Stimulated activated CD4-positive, alpha-beta T cell treated with anti-CD3 and anti-CD28 coated beads, Interleukin-2, amount 100 ng/mL, for 48 hours (primary cell): Measurements from ENCODE around the gene KCNK13.
A peak's percentile ranks its signal among the peaks of the same experiment; 100 is the strongest.
"Not testable (repeated sequence)": the region's sequence is repeated elsewhere in the genome, so short reads cannot be mapped to it uniquely, and the experiment has no call there.

ENCODE experiments used
- DNase-seq, 2 donors: peaks; one replicate each; pipeline ENCODE4 v3.0.0-alpha.2; 2020

KCNK13 gene

GRCh38 chr14:90061685-90062126 lies at the start of gene KCNK13:
KCNK13 (plus strand) TSS chr14:90061994; CDS start chr14:90062206, 212 bp downstream.
- no peak for DNase-seq

GRCh38 chr14:90017371-90017770 lies 44.4 kb upstream of the KCNK13 start:
- no peak for DNase-seq

- DNase-seq = no peak
These were observed 41.8 kb upstream of the KCNK13 start for GRCh38 chr14:90019824-90020523.

GRCh38 chr14:90023176-90023896 lies 38.5 kb upstream of the KCNK13 start:
- DNase-seq = no peak

DNA sequence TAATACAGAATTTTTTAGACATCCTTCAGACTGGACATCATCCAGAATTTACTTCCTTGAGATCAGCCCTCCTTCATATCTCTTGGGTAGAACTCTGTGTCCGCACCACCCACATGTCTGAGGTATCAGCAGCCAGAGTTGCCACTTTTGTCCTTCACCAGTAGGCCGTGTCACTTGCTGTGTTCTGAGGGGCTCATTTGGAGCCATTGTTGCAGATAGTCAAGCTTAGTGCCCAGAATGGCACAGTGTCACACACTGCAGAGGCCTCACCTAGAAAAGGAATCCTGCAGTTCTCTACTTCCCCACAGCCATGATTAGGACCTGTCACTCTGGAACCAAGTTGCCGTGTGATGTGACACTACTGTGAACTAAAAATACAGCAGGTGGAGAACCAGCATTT lies 36.9 kb upstream of the KCNK13 start:
- DNase-seq = no peak

- not testable (repeated sequence) for DNase-seq
These were observed 35.2 kb upstream of the KCNK13 start for GRCh38 chr14:90026608-90027007.

DNA sequence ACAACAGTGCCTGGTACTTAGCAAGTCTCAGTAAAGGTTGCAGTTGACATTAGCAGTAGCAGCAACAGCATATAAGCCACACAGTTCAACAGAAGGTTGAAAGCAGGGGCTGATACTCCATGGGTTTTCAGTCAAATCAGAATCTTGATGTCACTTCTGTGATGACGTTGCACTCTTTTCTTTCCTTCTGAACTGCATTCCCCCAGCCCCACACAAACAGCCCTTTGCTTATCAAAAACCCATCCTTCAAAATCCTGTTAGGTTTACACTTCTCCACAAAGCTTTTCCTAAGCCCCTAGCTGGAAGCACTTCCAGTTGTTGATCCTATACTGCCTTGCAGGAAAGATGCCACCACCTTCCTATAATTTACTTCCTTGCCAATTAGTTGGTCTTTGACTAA lies 34.0 kb upstream of the KCNK13 start:
- no peak for DNase-seq

DNA sequence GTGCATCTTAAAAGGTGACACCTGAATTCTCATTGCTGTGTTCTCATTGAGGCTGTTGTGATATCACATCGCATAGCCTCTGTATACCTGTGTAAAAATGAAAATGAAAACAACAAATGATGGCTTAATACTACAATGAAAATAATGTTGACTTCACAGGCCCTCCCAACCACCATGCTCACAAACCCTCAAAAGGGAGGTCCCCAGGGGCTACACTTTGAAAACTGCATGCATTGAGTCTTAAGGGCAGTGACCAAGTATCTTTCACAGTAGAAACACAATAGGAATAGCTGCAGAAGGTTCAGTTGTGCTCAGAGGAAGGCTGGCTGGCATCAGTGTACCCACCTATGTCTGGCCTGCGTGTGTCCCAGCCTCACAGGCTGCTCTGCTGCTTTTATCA lies 27.6 kb upstream of the KCNK13 start:
- DNase-seq = no peak

DNA sequence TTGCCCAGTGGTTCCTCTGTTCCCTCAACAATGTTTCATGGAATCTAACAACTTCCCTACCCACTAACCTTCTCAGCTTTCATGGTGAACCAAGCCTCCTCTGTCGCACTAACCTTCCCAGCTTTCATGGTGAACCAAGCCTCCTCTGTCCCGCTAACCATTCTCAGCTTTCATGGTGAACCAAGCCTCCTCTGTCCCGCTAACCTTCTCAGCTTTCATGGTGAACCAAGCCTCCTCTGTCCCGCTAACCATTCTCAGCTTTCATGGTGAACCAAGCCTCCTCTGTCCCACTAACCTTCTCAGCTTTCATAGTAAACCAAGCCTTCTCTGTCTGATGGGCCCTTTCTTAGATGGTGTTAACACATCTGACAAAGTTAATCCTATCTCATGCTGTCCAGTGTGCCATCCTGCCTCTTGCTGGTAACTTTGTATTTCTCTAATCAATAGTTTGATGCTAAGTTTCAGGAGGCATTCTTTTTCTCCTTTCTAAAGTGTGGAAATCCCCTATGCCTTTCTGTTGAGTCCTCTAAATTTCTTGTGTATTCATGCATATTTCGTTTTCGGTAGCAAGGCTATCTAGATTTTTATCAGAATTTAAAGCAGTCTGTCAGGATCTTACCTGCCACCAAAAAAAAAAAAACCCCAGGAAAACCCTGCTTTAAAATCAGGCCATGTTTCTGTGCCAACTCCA lies 26.8 kb upstream of the KCNK13 start:
- DNase-seq = no peak

- no peak for DNase-seq
These were observed 22.4 kb upstream of the KCNK13 start for GRCh38 chr14:90039253-90040010.

DNA sequence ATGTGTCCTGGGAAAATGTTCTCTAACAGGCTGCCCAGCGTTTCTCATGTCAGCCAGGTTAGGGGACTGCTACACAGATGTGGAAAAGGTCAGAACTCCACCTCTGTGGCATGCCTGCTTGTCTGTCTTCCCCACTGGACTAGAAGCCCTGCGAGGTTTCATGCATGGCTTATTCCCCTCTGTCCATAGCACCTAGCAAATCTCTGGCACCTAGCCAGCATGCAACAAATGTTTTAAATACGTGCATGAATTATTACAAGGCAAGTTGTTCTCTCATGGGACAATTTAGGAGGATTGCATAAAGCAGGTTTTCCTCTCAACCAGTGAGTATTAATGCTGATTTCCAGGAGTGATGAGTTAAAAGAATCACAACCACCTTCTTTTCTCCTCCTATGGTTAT lies 21.4 kb upstream of the KCNK13 start:
- DNase-seq = no peak

DNA sequence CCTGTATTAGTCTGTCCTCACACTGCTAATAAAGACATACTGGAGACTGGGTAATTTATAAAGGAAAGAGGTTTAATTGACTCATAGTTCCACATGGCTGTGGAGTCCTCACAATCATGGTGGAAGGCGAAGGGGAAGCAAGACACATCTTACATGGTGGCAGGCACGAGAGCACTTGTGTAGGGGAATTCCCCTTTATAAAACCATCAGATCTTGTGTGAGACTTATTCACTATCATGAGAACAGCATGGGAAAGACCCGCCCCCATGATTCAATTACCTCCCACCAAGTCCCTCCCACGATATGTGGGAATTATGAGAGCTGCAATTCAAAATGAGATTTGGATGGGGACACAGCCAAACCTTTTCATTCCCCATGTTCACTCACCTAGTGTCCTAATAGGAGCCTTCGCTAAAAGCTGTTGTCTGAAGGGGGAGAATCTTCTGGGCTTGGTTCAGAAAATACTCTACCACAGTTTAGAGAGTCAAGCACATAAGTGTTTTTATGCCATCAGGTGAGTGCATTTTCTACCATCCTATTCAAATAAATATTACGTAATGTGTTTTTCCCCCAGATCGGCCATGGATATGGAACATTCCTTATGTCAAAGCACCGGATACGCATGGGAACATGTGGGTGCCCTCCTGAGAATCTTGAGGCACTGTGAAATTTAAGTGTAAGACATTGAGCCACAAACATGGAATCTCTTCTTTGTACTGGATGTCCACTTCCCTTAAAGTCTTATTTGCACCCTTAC lies 19.1 kb upstream of the KCNK13 start:
- no peak for DNase-seq

GRCh38 chr14:90045616-90046015 lies 16.2 kb upstream of the KCNK13 start:
- DNase-seq = no peak

DNA sequence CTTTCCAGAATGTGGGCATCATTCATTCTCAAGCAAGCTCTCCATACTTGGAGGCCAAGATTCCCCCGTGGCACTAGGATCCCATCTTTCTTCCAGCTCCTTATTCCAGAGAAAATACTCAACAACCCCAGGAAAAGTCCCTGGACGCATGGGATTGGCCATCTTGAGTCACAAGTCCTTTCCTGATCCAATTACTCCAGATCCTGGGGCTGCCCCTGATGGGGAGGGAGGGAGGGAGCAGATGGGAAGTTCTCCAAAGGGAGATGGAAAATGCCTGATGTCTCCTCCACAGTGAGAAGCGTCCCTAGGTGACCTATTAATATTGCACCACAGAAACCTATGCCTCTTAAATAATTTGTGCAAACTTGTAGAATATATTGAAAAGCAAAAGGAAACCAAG lies 12.4 kb upstream of the KCNK13 start:
- no peak for DNase-seq

DNA sequence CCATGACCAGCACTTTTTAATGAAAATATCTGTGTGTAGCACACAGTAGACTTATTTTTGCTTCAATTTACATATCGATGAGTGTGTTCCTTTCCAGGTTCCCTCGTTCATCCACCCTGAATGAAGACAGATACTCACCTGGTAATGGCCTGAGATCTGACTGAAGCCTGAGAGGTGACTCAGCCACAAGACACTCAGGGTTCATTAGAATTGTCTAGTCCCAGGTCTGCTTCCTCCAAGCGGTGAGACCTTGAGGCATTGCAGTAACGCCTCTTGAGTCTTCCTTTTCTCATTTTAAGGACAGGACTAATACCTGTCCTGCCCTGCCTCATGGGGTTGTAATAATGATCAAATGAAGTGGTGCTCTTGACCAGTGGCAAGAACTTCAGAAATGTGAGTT lies 11.5 kb upstream of the KCNK13 start:
- no peak for DNase-seq

DNA sequence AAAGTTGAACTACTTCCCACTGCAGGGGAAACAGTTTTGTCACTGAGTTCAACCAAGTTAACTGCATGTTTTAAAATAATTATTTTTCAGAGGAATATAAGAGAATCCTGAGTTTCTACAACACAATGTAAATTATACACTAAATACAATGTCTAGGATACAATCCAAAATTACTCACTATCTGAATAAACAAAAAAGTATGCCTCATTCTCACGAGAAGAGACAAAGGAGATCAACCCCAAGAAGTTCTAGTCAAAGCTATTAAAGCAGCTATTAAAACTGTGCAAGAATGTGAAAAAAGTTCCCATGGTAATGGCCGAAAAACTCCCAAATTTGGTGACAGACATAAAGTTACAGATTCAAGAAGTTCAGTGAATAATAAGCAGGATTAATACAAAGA lies 8.8 kb upstream of the KCNK13 start:
- DNase-seq = no peak

- DNase-seq = no peak
These were observed 7.0 kb upstream of the KCNK13 start for GRCh38 chr14:90054803-90055202.

DNA sequence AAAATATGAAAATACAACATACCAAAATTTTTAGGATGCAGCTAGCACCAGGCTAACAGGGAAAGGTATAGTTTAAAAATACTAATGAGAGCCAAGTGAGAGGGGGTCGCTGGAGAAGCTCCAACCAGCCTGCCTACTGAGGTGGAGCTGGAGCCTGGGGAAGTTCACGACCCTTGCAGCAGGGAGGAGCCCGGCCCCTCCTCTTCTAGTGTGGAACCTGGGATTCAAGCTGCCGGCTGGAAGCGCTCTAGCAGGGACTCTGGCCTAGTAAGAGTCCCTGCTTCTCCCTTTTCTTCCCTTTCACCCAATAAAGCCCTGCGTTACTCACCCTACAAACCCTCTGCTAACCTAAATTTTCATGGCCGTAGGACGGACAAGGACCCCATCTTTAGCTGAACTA lies 5.0 kb upstream of the KCNK13 start:
- DNase-seq = no peak

DNA sequence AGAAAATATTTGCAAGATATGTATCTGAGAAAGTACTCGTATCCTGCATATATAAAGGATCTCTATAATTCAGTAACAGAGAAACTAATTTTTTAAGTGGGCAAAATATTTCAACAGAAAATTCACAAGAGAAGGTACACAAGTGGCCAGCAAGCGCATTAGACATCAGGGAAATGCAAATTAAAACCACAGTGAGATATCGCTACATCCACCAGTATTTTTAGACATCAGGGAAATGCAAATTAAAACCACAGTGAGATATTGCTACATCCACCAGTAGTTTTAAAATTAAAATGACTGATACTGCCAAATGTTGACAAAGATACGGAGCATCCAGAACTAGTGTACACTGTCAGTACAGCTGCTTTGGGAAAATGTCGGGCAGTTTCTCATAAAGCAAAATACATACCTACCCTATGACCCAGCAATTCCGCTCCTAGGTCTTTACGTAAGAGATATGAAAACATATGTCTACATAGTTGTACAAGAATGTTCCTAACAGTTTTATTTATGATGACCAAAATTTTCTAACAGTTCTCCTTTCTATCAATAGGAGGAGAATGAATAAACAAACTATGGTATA lies 2.8 kb upstream of the KCNK13 start:
- DNase-seq = no peak

DNA sequence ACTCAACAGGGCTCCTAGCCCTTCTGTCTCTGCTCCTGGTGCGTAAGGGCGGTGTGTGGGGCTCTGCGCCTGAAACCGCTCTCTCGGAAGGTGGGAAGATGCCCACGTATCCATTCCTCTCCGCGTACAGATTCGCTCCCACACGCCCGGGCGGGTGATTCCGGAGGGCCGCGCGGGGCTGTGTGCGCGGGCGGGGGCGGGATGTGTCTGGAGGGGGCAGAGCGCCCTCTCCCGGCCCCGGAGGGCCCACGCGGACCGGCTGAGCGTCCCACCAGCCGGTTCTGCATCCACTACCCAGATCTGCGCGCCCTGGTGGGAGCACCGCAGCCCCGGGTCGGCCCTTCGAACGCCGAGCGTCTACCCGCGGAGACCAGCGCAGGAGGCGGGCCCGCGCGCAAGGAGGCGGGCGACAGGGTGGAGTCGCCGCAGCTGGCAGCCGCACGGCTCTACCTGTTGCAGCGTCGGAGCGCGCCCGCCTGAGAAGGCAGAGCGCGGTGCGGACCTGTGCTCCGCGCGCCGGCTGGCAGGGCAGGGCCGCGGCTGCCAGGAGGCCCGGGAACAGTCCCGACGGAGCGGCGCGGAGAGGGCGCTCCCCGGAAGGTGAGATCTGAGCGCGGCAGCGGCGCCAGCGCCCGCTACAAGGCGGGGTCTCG lies 1.4 kb upstream of the KCNK13 start:
- peak; percentile 36 to 51 for DNase-seq

DNA sequence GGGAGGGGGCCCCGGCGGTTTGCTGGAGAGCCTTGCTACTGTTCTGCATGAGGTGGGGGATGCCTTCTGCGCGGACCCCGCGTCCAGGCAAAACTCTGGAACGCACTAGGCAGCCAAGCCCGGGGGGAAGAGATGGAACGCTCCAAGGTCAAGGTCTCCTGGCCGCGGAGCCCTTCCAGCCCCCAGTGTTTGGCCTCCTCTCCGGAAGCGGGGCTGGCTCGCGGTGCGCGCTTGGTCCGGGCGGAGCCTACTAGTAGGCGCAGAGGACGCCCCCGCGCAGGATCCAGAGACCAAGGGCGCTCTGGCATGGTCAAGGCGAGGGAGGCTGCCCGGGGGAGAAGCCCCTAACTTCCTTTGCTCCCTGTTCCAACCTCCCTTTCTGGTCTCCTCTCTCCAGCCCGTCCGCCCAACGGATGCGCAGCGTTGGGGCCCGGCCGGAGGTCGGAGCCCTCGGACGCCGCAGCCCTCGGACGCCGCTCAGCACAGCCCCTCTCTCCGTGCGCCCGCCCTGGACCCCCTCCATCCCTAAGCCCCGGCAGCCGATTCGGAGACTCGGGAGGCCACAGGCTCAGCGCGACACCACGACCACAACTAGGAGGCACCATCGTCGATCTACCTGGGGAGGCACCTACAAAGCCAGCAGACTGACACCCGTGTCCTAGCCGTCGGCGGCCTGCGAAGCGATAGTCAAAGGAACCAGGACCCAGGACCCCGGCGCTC lies 669 bp upstream of the KCNK13 start:
- DNase-seq = no peak
